ENCODE measurements around the gene IPO11. TPM values are rescaled to one million over a fixed set of nuclear protein-coding genes. Genes with fewer than 3 reads are reported as not detected.

The IPO11 gene
- total and polyA plus RNA-seq, 2 of the 4 experiments (the other 2 are of a cell fraction), result 12.6 to 40.0 TPM

- no peaks in the 10 kb centered on the region; the same call in 1 of the 2 replicates for H3K9me1 ChIP-seq (ENCODE audit: insufficient read depth, low read length)
- H4K91ac ChIP-seq (ENCODE audit: insufficient read depth, low read depth, low read length), result no peak overlapping the region
- H2BK20ac ChIP-seq (ENCODE audit: low read depth, low read length), result no peak overlapping the region
- in situ Hi-C loops (cut with MboI; ENCODE audit: low sequenced_read_pairs) (no loop called here), intact Hi-C loops (cut with micrococcal nuclease) (no loop called here), dilution Hi-C loops (cut with HindIII; ENCODE audit: low sequenced_read_pairs, unreplicated experiment) (no loop called here)
- WGBS, 2 experiments (ENCODE audit: extremely low coverage in 2 of 2, insufficient read length in 1 of 2), result no CpG with 5 or more reads among the region's 2 CpGs
- no TSS peak for BruUV-seq (replicated peaks)
- ChIA-PET POLR2A (ENCODE audit: unreplicated experiment) (no interaction called here), CTCF (interaction anchor here (1.9 kb wide), 1 partner anchor 10 kb away, joined by 4 read pairs; no protein-coding TSS in a partner anchor)
- no peak for TF ChIP-seq SMC3 (IDR thresholded peaks at IDR 0.05; ENCODE audit: low read depth, low read length)
- H2BK120ac ChIP-seq (ENCODE audit: low read depth, low read length), result no peak overlapping the region
- no peaks in the 10 kb centered on the region for H3K36me3 ChIP-seq (ENCODE audit: control insufficient read depth, insufficient read depth, low read length)
- no peak overlapping the region for H4K5ac ChIP-seq (ENCODE audit: low read depth, low read length)
- H3K4me2 ChIP-seq (ENCODE audit: low read depth, low read length), result no peak overlapping the region
- no peak overlapping the region for H2AFZ ChIP-seq (replicated peaks; ENCODE audit: low read length, poor library complexity)
- no peak overlapping the region for H2AK9ac ChIP-seq (replicated peaks; ENCODE audit: low read depth, low read length, poor library complexity)
- H4K8ac ChIP-seq (ENCODE audit: low read depth in 2 of 2, low read length in 2 of 2), result no peak overlapping the region
- no peak overlapping the region for H3K56ac ChIP-seq (ENCODE audit: extremely low read depth, insufficient read depth, low read length)
- DNase-seq (no peak), ATAC-seq (ENCODE audit: low read depth) (no peak)
- H3K79me1 ChIP-seq (ENCODE audit: low read depth in 1 of 2, low read length in 2 of 2), result no peaks in the 10 kb centered on the region
- no peak overlapping the region for H2AK5ac ChIP-seq (ENCODE audit: low read depth, low read length)
- H3K27me3 ChIP-seq (ENCODE audit: control insufficient read depth, insufficient read depth, low read length), result no peaks in the 10 kb centered on the region
- no peak overlapping the region for H3K27ac ChIP-seq (ENCODE audit: insufficient read depth, low read length)
- no peaks in the 10 kb centered on the region for H3K9me3 ChIP-seq (ENCODE audit: control insufficient read depth, insufficient read depth, low read length)
- H3K18ac ChIP-seq (ENCODE audit: low read depth, low read length), result no peak overlapping the region
- no peak overlapping the region for H2BK5ac ChIP-seq (ENCODE audit: low read depth, low read length, poor library complexity, severe bottlenecking)
- peaks cover 2% of the 10 kb centered on the region; the same call in 1 of the 2 replicates for H3K4me1 ChIP-seq (ENCODE audit: control insufficient read depth, insufficient read depth, low read length)
- H3K14ac ChIP-seq (replicated peaks; ENCODE audit: low read depth, low read length), result no peak overlapping the region
- no peak overlapping the region for H3K23ac ChIP-seq (ENCODE audit: low read depth, low read length)
- H3K9ac ChIP-seq (ENCODE audit: low read depth, low read length), result no peak overlapping the region
- no peak overlapping the region for H3K4ac ChIP-seq (ENCODE audit: low read depth, low read length)
- no peak overlapping the region for H2BK15ac ChIP-seq (ENCODE audit: low read depth, low read length)
- no peak overlapping the region for H3K4me3 ChIP-seq (ENCODE audit: insufficient read depth, low read depth, low read length)
- no peaks in the 10 kb centered on the region for H4K20me1 ChIP-seq (ENCODE audit: insufficient read depth, low read length)
Measured at GRCh38 chr5:62597314-62597713, 184.8 kb downstream of the IPO11 start.

Data from IMR-90 (cell line).